DND-41 (cell line): ENCODE results near the gene PLGRKT.
"Not testable (repeated sequence)": the region's sequence is repeated elsewhere in the genome, so short reads cannot be mapped to it uniquely, and the experiment has no call there.

Source experiments
- ATAC-seq: fragments of 200-7000 bp; cut with Tn5 transposase; 3 replicates; pipeline ENCODE4 v1.9.1; 2021; ENCODE audit warnings: low read depth; ENCODE audit not compliant: insufficient read depth
- DNase-seq: peaks from one replicate; pipeline ENCODE4 v3.0.0-alpha.2; 2020
- H2AFZ ChIP-seq: 2 replicates; pipeline ENCODE4 v1.6.0; 2012; ENCODE audit warnings: low read depth, low read length
- H3K27ac ChIP-seq: 2 replicates; pipeline ENCODE4 v1.5.1; 2012; ENCODE audit warnings: low read length, inconsistent platforms
- H3K27me3 ChIP-seq: fragments of 200-600 bp; sonication (generic); 2 replicates; pipeline ENCODE4 v1.6.0; 2012; ENCODE audit warnings: low read length, mild to moderate bottlenecking, inconsistent platforms; ENCODE audit not compliant: insufficient read depth, poor library complexity
- H3K36me3 ChIP-seq: 2 replicates; pipeline ENCODE4 v1.5.1; 2012; ENCODE audit warnings: low read length, inconsistent platforms; ENCODE audit not compliant: insufficient read depth
- H3K4me1 ChIP-seq: 2 replicates; pipeline ENCODE4 v1.5.1; 2012; ENCODE audit warnings: mild to moderate bottlenecking, low read length; ENCODE audit not compliant: insufficient read depth
- H3K4me2 ChIP-seq: 2 replicates; pipeline ENCODE4 v1.6.0; 2012; ENCODE audit warnings: mild to moderate bottlenecking, moderate library complexity, low read length, inconsistent platforms; ENCODE audit not compliant: insufficient read depth
- H3K4me3 ChIP-seq, 2 experiments: fragments of 200-600 bp in 1 of 2; shearing (Covaris generic) in 1 of 2; 2 replicates each; pipeline ENCODE4 v1.5.1; 2012 to 2016; ENCODE audit warnings: inconsistent platforms in 2 of 2, low read length in 2 of 2, mild to moderate bottlenecking in 2 of 2, low read depth in 1 of 2, moderate library complexity in 1 of 2
- H3K79me2 ChIP-seq: 2 replicates; pipeline ENCODE4 v1.6.0; 2012; ENCODE audit warnings: low read length, inconsistent platforms; ENCODE audit not compliant: insufficient read depth
- H3K9ac ChIP-seq: 2 replicates; pipeline ENCODE4 v1.6.0; 2012; ENCODE audit warnings: low read depth, mild to moderate bottlenecking, inconsistent platforms, low read length, moderate library complexity
- H3K9me3 ChIP-seq: 2 replicates; pipeline ENCODE4 v1.5.1; 2012; ENCODE audit warnings: low read length, moderate library complexity, mild to moderate bottlenecking, inconsistent platforms; ENCODE audit not compliant: insufficient read depth, severe bottlenecking
- H4K20me1 ChIP-seq: 2 replicates; pipeline ENCODE4 v1.6.0; 2012; ENCODE audit warnings: low read length; ENCODE audit not compliant: insufficient read depth
- EZH2 ChIP-seq: IDR thresholded peaks from 3 replicates; pipeline ENCODE4 v1.6.1; 2012; ENCODE audit warnings: borderline replicate concordance, low read depth, mild to moderate bottlenecking, moderate library complexity, low read length, inconsistent platforms; ENCODE audit not compliant: severe bottlenecking
- TF ChIP-seq, protein P1 (sequence below): IDR thresholded peaks from 2 replicates; pipeline ENCODE4 v1.5.1; 2012; ENCODE audit warnings: borderline replicate concordance, low read length, moderate library complexity, mild to moderate bottlenecking; ENCODE audit not compliant: poor library complexity, severe bottlenecking; ENCODE audit errors: extremely low read depth

Gene PLGRKT

DNA sequence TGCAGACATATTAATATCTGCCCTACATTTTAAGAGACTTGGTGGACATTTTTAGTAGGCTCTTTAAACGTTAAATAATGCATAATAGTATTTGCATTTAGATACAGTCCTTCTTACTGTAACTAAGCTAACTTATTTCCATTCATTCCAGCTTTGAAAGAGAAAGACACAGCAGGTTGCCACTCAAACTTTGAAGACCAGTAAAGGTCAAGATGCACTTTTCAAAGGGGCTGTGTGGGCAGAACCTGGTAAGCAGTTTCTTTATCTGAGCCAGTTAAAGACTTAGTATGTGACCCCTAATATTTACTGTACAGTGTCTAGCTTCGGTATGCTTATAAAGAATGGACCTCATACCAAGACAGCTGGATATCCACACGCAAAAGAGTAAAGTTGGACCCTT lies 20.8 kb downstream of the PLGRKT start:
- Histone ChIP-seq H2AFZ (no peak overlapping the region), H3K36me3 (no peaks in the 10 kb centered on the region), H3K27ac (no peak overlapping the region), H3K4me1 (no peaks in the 10 kb centered on the region), H3K9ac (no peak overlapping the region), H3K9me3 (no peaks in the 10 kb centered on the region), H3K79me2 (no peaks in the 10 kb centered on the region), H3K4me2 (no peak overlapping the region), H3K27me3 (no peaks in the 10 kb centered on the region), H3K4me3 (no peak overlapping the region), H4K20me1 (no peaks in the 10 kb centered on the region)
- DNase-seq (no peak), ATAC-seq (no peak)
- TF ChIP-seq, protein P1, sequence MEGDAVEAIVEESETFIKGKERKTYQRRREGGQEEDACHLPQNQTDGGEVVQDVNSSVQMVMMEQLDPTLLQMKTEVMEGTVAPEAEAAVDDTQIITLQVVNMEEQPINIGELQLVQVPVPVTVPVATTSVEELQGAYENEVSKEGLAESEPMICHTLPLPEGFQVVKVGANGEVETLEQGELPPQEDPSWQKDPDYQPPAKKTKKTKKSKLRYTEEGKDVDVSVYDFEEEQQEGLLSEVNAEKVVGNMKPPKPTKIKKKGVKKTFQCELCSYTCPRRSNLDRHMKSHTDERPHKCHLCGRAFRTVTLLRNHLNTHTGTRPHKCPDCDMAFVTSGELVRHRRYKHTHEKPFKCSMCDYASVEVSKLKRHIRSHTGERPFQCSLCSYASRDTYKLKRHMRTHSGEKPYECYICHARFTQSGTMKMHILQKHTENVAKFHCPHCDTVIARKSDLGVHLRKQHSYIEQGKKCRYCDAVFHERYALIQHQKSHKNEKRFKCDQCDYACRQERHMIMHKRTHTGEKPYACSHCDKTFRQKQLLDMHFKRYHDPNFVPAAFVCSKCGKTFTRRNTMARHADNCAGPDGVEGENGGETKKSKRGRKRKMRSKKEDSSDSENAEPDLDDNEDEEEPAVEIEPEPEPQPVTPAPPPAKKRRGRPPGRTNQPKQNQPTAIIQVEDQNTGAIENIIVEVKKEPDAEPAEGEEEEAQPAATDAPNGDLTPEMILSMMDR: no peak
- TF ChIP-seq EZH2: no peak

DNA sequence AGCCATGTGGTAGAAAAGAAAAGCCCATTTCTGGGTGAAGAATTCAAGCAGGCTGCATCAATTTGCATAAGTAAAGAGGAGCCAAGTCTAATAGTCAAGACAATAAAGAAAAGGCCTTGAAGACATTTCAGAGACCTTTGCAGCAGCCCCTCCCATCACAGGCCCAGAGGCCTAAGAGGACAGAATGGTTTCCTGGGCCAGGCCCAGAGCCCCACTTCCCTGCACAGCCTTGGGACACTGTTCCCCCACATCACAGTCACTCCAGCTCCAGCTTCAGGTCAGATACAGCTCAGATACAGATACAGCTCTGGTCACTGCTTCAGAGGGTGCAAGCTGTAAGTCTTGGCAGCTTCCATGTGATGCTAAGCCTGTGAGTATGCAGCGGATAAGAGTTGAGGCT lies 29.1 kb downstream of the PLGRKT start:
- ATAC-seq: no peak

GRCh38 chr9:5402217-5402616 lies 35.5 kb downstream of the PLGRKT start:
- H3K9ac ChIP-seq: no peak overlapping the region
- H3K79me2 ChIP-seq: no peaks in the 10 kb centered on the region
- no peak overlapping the region for H3K4me3 ChIP-seq
- TF ChIP-seq, protein P1: peak; percentile 33
- no peak for TF ChIP-seq EZH2
- H3K27ac ChIP-seq: no peak overlapping the region
- no peaks in the 10 kb centered on the region for H3K9me3 ChIP-seq
- no peaks in the 10 kb centered on the region for H4K20me1 ChIP-seq
- H2AFZ ChIP-seq: no peak overlapping the region
- DNase-seq: peak; percentile 31
- H3K4me1 ChIP-seq: peaks cover 9% of the 10 kb centered on the region
- no peaks in the 10 kb centered on the region for H3K27me3 ChIP-seq
- H3K4me2 ChIP-seq: no peak overlapping the region
- H3K36me3 ChIP-seq: no peaks in the 10 kb centered on the region
- peak; percentile 97 for ATAC-seq

More for the DNA sequence above, 29.1 kb downstream of the PLGRKT start:
- H3K9ac ChIP-seq: no peak overlapping the region
- no peaks in the 10 kb centered on the region for H3K4me1 ChIP-seq
- H3K27ac ChIP-seq: no peak overlapping the region
- peaks cover 16% of the 10 kb centered on the region for H3K9me3 ChIP-seq
- no peaks in the 10 kb centered on the region for H4K20me1 ChIP-seq
- no peaks in the 10 kb centered on the region for H3K79me2 ChIP-seq
- peaks cover 8% of the 10 kb centered on the region; the same call in 1 of the 2 replicates for H3K36me3 ChIP-seq
- TF ChIP-seq, protein P1: no peak
- no peak for TF ChIP-seq EZH2
- no peak overlapping the region for H2AFZ ChIP-seq
- no peaks in the 10 kb centered on the region for H3K27me3 ChIP-seq
- DNase-seq: no peak
- no peak overlapping the region for H3K4me2 ChIP-seq
- H3K4me3 ChIP-seq: no peak overlapping the region

GRCh38 chr9:5397547-5397946 lies 40.2 kb downstream of the PLGRKT start:
- not testable (repeated sequence) for H3K79me2 ChIP-seq, H4K20me1 ChIP-seq, H3K36me3 ChIP-seq, H3K27me3 ChIP-seq, H3K9ac ChIP-seq, H3K4me3 ChIP-seq, H3K9me3 ChIP-seq, H3K4me1 ChIP-seq, H2AFZ ChIP-seq, H3K4me2 ChIP-seq, H3K27ac ChIP-seq, DNase-seq
- ATAC-seq: peak; percentile 47; the same call in 1 of the 3 replicates
